DMS 273 (cell line): ENCODE measurements around the gene KLHL22.
"Not testable (repeated sequence)": the region's sequence is repeated elsewhere in the genome, so short reads cannot be mapped to it uniquely, and the experiment has no call there.

ENCODE experiments used
- DNase-seq: peaks from one replicate; lab custom pipeline; 2025; ENCODE audit not compliant: unreplicated experiment; lab: John Stamatoyannopoulos, UW

The KLHL22 gene

GRCh38 chr22:20503816-20504215 is 8.2 kb upstream of the KLHL22 start:
- no peak for DNase-seq

GRCh38 chr22:20499769-20500168 is 4.2 kb upstream of the KLHL22 start:
- no peak for DNase-seq

- no peak for DNase-seq
These were observed 3.3 kb upstream of the KLHL22 start for GRCh38 chr22:20498913-20499312.

- no peak for DNase-seq
These were observed 1.8 kb upstream of the KLHL22 start for GRCh38 chr22:20497426-20497825.

DNA sequence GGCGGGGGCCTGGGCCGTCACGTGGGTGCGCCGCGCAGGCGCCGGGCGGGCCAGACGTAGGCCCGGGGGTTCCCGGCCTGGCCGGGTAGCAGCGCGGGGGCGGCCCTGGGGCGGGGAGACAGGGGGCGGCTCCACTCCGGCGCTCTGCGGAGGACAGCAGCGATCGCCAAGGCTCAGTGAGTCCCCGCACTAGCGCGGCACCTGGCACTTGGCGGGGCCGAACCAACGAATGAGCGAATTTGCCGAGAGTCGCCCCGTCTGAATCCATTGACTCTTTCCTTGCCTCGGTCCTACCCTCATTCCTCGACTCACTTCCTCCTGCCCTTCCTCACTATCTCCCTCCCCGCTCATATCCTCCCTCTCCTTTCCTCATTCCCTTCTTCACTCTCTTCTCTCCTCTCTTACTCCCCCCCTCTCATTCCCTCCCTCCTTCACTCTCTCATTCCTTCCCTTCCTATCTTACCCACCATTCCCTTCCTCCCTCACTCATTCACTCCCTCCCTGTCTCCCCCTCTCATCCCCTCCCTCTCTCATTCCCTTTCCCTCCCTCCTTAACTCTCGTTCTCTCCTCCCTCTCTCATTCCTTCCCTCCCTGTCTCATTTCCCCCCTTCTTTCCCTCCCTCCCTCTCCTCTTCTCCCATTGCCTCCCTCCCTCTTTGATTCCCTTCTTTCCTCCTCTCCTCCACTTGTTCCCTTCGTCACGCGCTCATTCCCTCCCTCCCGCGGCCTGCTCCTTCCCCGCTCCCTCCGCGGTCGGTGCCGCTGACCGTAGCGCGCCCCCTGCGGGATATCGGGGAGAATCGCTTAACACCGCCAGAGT is 476 bp upstream of the KLHL22 start:
- peak; percentile 94 for DNase-seq

- no peak for DNase-seq
These were observed 4.2 kb downstream of the KLHL22 start for GRCh38 chr22:20491346-20491745.

GRCh38 chr22:20490941-20491307 is 4.7 kb downstream of the KLHL22 start:
- no peak for DNase-seq

DNA sequence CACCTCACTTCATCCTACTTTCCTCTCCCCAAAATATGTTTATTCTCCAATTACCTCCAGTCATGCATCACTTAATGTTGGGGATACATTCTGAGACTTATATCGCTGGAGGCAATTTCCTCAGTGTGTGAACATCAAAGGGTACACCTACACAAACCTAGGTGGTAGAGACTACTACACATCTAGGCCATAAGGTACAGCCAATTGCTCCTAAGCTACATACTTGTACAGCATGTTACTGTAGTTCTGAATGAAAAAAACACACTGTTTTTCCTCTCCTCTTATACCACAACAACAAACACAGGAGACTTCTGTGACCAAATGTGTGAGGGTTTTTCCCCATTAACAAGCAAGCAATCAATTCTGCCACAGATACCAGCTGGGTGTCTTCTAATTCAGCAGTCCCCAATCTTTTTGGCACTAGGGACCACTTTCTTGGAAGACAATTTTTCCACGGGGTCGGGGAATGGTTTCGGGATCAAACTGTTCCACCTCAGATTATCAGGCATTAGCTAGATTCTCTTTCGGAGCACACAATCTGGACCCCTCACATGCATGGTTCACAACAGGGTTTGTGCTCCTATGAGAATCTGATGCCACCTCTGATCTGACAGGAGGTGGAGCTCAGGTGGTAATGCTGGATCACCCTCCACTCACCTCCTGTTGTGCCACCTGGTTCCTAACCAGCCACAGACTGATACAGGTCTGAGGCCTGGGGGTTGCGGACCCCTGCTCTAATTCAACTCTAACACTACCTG is 5.2 kb downstream of the KLHL22 start:
- no peak for DNase-seq

- no peak for DNase-seq
These were observed 6.6 kb downstream of the KLHL22 start for GRCh38 chr22:20488946-20489345.

DNA sequence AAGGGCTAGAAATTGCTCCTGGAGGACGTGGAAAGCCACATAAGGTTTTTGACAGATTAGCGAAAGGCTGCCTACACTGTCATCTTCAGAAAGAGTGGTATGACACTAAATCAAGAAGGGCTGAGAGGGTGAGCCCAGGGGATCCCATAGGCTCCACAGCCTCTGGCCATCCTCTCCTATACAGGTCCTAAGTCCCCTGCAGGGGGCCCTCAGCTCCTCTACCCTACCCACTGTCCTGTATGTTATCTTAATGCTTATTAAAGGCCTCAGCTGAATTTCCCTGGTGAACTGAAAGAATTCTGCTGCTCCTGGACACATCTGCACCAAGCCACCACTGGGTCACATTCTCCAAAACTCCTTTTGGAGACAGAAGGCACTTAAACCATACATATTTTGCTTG is 7.9 kb downstream of the KLHL22 start:
- DNase-seq = no peak

GRCh38 chr22:20486229-20486628 is 9.4 kb downstream of the KLHL22 start:
- DNase-seq = no peak

DNA sequence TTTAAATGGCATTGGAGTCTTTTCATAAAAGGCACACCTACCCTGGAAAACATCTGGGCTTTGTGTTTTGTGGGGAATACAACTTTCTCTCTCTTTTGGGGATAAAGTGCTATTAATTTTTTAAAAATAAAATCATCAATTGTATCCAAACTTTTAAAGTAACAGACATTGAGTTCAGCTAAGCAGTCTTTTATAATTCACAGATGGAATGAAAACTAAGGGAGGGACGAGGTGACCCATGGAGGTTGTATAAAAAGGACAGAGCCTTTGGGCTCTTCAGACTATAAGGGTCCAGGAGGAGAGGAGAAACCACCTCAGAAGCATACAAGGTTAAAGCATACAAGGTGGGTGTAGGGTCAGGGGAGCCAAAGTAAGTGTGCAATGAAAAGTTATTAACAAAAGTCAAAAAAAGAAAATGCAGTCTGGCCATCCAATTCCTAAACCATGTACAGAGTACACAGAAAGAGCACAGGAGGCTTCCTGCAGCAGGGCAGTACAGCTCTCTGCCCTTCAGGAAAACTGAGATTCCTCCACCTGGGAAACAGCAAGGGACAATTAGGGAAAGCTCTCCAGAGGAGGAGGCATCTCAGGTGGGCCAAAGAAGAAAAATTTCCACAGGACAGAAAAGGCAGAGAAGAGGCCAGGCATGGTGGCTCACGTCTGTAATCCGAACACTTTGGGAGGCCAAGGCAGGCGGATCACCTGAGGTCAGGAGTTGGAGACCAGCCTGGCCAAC is 10.5 kb downstream of the KLHL22 start:
- DNase-seq = no peak

GRCh38 chr22:20483771-20484170 is 11.8 kb downstream of the KLHL22 start:
- DNase-seq = no peak

DNA sequence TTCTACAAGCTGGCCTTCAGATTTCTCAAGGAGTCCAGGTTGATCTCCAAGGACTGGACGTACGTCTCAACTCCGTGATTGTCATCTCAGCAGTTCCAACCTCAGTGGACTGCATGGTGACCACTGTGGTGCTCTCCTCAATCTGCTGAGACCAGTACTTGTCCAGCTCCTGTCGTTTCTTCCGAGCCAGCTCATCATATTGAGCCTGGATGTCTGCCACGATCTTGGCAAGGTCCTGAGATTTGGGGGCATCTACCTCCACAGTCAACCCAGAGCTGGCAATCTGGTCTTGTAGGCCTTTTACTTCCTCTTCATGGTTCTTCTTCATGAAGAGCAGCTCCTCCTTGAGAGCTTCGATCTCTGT is 12.5 kb downstream of the KLHL22 start:
- not testable (repeated sequence) for DNase-seq

DNA sequence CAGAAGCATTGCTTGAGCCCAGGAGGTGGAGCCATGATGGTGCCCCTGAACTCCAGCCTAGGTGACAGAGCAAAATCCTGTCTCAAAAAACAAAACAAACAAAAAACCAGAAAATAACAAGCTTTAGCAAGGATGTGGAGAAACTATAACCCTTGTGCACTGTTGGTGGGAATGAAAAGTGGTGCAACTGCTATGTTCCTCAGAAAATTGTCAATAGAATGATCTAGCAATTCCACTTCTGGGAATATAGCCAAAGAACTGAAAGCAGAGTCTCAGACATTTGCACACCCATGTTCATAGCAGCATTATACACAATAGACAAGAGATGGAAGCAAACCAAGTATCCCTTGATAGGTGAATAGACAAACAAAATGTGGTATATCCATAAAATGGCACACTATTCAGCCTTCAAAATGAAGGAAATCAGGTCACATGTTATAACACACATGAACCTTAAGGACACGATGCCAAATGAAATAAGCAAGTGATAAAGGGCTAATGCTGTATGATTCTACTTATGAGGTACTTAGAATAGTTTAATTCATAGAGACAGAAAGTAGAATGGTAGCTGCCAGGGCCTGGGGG is 15.9 kb downstream of the KLHL22 start:
- no peak for DNase-seq

GRCh38 chr22:20478059-20478458 is 17.5 kb downstream of the KLHL22 start:
- DNase-seq = not testable (repeated sequence)

- not testable (repeated sequence) for DNase-seq
These were observed 20.0 kb downstream of the KLHL22 start for GRCh38 chr22:20475569-20475968.

DNA sequence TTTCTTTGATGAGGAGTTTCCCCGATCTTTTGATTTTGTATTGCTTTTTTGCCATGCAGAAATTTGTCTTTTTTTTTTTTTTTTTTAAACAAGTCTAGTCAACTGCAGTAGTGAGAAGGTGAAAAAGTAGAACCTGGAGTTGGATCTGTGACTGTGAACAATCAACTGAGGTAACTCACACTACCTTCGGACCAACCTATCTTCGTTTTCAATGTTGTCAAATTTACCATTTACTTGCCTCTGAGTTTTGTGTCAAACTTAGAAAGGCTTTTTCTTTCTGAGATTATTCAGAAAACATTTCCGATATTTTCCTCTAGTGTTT is 20.5 kb downstream of the KLHL22 start:
- DNase-seq = no peak

DNA sequence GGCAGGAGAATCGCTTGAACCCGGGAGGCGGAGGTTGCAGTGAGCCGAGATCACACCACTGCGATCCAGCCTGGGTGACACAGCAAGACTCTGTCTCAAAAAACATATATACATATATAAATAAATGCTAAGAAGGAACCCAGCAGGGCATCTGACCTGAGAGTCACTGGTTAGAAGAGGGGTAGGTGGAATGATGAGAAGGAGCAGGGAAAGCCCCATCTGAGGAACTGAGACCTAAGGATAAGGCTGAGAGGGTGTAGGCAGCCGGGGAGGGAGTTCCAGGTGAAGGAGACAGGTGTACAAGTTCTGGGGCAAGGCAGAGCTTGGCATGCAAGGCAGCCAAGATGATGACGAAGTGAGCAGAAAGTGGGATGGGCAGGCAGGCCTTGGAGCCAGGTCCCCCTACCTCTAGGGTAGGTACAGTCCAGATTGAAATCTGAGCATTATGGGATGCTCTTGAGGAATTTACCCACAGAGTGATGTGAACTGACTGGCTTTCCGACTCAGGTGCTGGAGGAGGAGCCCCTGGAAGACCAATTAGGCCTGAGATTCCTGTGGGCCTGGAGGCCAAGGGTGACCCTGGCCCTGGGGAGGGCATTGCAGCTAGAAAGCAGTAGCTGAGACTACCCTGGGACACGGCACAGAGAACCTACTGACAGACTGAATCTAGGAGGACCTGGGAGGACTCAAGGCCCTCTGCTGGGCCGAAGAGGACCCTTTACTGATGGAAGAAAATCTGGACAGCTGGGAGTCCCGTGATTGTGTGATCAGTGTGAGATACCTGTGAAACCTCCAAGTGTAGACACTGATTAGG is 22.8 kb downstream of the KLHL22 start:
- no peak for DNase-seq

GRCh38 chr22:20471126-20471833 is 24.3 kb downstream of the KLHL22 start:
- no peak for DNase-seq
